Aorta (tissue), 5 donors: Measurements from ENCODE around the gene MYADM. TPM values are rescaled to one million over a fixed set of nuclear protein-coding genes. Genes with fewer than 3 reads are reported as not detected.
"Not testable (repeated sequence)": the region's sequence is repeated elsewhere in the genome, so short reads cannot be mapped to it uniquely, and the experiment has no call there.

Experiments used
- ATAC-seq: fragments of 200-7000 bp; cut with Tn5 transposase; one replicate; pipeline ENCODE4 v1.9.1; 2022; ENCODE audit warnings: moderate library complexity; ENCODE audit not compliant: low FRiP score
- DNase-seq, 2 donors: peaks; one replicate each; pipeline ENCODE4 v3.0.0-alpha.2; 2020
- H3K27ac ChIP-seq, 2 donors: one replicate each; pipeline ENCODE4 v1.5.1; 2013; ENCODE audit warnings: low read length in 2 of 2, mild to moderate bottlenecking in 2 of 2, moderate library complexity in 2 of 2, control low read depth in 1 of 2, inconsistent platforms in 1 of 2, low read depth in 1 of 2
- H3K27me3 ChIP-seq, 2 donors: one replicate each; pipeline ENCODE4 v1.6.1; 2013; ENCODE audit warnings: control low read depth in 1 of 2, low read length in 1 of 2, mild to moderate bottlenecking in 1 of 2, moderate library complexity in 1 of 2; ENCODE audit not compliant: insufficient read depth in 2 of 2, control insufficient read depth in 1 of 2
- H3K36me3 ChIP-seq, 2 donors: one replicate each; pipeline ENCODE4 v1.6.1; 2013; ENCODE audit warnings: control low read depth in 1 of 2, low read length in 1 of 2, mild to moderate bottlenecking in 1 of 2; ENCODE audit not compliant: insufficient read depth in 2 of 2, control insufficient read depth in 1 of 2
- H3K4me1 ChIP-seq, 2 donors: one replicate each; pipeline ENCODE4 v1.6.1; 2013; ENCODE audit warnings: low read length in 2 of 2, control low read depth in 1 of 2, mild to moderate bottlenecking in 1 of 2, moderate library complexity in 1 of 2; ENCODE audit not compliant: insufficient read depth in 2 of 2, control insufficient read depth in 1 of 2
- H3K4me3 ChIP-seq, 2 donors: one replicate each; pipeline ENCODE4 v1.5.1; 2013; ENCODE audit warnings: low read length in 2 of 2, control low read depth in 1 of 2, mild to moderate bottlenecking in 1 of 2
- H3K9me3 ChIP-seq: one replicate; pipeline ENCODE4 v1.6.1; 2013; ENCODE audit warnings: mild to moderate bottlenecking, low read length; ENCODE audit not compliant: control insufficient read depth
- WGBS, 2 donors: extraction: QIAGEN DNeasy Blood & Tissue Kit; methylation state at CpG; one replicate each; pipeline ENCODE4 v1.1.7; 2013; 5-methylcytosine and 5-hydroxymethylcytosine counted together
- intact Hi-C, 2 donors: fragments of 100-400 bp; cut with DNase I; formaldehyde crosslinking; loops; one replicate each; pipeline versions ENCODE4 v1.14.2 to v1.15.0; 2022
- polyA plus RNA-seq, 2 donors: library from polyadenylated mRNA; stranded (reverse); fragments of 200-250 nt; gene quantifications; one replicate each; pipeline ENCODE4 v1.2.3, GENCODE V29; 2013
- total RNA-seq, 2 donors: library from RNA; stranded (reverse); fragmentation: NEBNext Ultra II Directional; extraction: Animal tissue kit (Norgen Biotek cat#: 25700); gene quantifications; one replicate each; pipeline ENCODE4 v1.2.1, GENCODE V29; 2021
- donor health status: healthy with polysubstance abuse.
- donor health status: Bipolar disorder and iron deficiency.
- donor health status: DM: no; HTN: no; CAD: no.
- donor health status: DM: no; HTN: no; CAD: no.
- donor health status: DM: yes; HTN: yes; CAD: no.

The MYADM gene
- total and polyA plus RNA-seq, 4 donors: 59.2 to 377 (median 184) TPM

- Histone ChIP-seq H3K36me3 (no peaks in the 10 kb centered on the region), H3K9me3 (no peaks in the 10 kb centered on the region), H3K27ac (peak overlapping the region in 1 of 2 donors; percentile 86), H3K4me1 (no peaks in the 10 kb centered on the region), H3K4me3 (peak overlapping the region; percentile 58 to 62), H3K27me3 (no peaks in the 10 kb centered on the region)
- intact Hi-C loops: loop anchor here (5.0 to 10.0 kb wide), 5 partner anchors 249 to 1249 kb away; partner anchors contain the start of genes TSEN34 (in 2 of the 2), LENG8 (in 1 of the 2), PPP1R12C (in 1 of the 2) and PRPF31 (in 1 of the 2)
- WGBS, 2 donors: 1% methylated on average over 42 to 50 of the region's 50 CpGs
- peak; percentile 72 for ATAC-seq
- DNase-seq: peak; percentile 88 to 94
Measured at GRCh38 chr19:53865918-53866864, 1.5 kb upstream of the MYADM start.

DNA sequence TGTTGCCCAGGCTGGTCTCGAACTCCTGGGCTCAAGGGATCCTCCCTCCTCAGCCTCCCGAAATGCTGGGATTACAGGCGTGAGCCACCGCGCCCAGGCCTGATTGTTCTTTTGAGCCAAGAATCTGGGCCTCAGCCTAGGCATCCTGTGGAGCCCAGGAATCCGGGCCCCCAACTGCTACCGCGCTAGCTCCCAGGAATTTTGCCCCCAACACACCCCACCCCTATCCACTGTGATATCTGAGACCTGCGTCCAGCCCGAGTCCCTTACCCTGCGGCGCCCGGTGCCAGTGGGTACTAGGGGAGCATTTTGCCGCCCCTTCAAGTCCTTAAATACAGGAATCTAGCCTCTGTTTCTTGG lies 838 bp upstream of the MYADM start:
- peak; percentile 61 to 79 for DNase-seq
- ATAC-seq: no peak

DNA sequence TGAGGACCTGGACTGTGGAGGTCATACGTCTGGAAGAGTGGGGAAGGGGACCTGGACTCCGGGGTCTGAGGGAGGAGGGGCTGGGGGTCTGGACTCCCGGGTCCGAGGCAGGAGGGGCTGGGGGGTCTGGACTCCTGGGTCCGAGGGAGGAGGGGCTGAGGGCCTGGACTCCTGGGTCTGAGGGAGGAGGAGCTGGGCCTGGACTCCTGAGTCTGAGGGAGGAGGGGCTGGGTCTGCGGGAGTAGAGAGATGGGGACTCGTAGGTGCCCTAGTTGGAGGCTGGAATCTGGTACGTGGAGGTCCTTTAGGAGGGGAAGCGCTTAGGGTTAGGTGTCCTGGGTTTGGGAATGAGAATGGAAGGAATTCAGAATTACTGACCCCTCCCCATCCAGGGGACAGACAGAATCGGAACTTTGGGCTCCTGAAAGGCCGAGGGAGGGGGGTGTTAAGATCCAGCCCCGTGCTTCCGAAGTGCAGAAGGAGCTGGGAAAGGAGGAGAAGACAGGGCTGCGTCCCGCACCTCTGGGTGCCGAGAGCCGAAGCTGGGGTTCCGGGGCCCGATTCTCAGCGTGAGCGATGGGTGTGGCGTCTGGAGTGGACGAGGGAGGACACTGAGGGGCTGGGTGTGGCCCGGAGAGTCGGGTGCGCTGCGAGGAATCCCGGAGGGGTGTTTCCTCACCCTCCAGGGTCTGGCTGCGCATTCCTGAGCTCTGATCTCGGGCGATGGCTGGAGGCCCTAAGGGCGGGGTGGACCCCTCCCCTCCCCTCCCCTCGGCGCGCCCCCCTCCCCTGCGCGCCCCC lies 608 bp downstream of the MYADM start:
- DNase-seq: peak; percentile 76 to 89
- ATAC-seq: peak; percentile 33
- Histone ChIP-seq H3K4me3 (peak overlapping the region; percentile 91 to 99), H3K9me3 (no peaks in the 10 kb centered on the region), H3K4me1 (no peaks in the 10 kb centered on the region), H3K27ac (peak overlapping the region; percentile 94 to 98), H3K27me3 (no peaks in the 10 kb centered on the region), H3K36me3 (peaks cover 0 to 2% of the 10 kb centered on the region in 2 donors)
- WGBS, 2 donors: 0 to 1% methylated on average over 28 to 36 of the region's 37 CpGs
- intact Hi-C loops: loop anchor here (5.0 to 10.0 kb wide), 5 partner anchors 247 to 1247 kb away; partner anchors contain the start of genes TSEN34 (in 2 of the 2), LENG8 (in 1 of the 2), PPP1R12C (in 1 of the 2) and PRPF31 (in 1 of the 2)

More for the DNA sequence above, 838 bp upstream of the MYADM start:
- H3K36me3 ChIP-seq: no peaks in the 10 kb centered on the region
- H3K27me3 ChIP-seq: no peaks in the 10 kb centered on the region
- WGBS, 2 donors: 3 to 4% methylated on average over 14 of the region's 14 CpGs
- H3K4me3 ChIP-seq: peak overlapping the region; percentile 58 to 62
- no peaks in the 10 kb centered on the region for H3K4me1 ChIP-seq
- H3K27ac ChIP-seq: peak overlapping the region; percentile 71 to 86
- H3K9me3 ChIP-seq: no peaks in the 10 kb centered on the region
- intact Hi-C loops: loop anchor here (5.0 to 10.0 kb wide), 5 partner anchors 248 to 1248 kb away; partner anchors contain the start of genes TSEN34 (in 2 of the 2), LENG8 (in 1 of the 2), PPP1R12C (in 1 of the 2) and PRPF31 (in 1 of the 2)

- H3K9me3 ChIP-seq: no peaks in the 10 kb centered on the region
- peak overlapping the region; percentile 91 to 99 for H3K4me3 ChIP-seq
- peak; percentile 68 for ATAC-seq
- 0 to 1% methylated on average over 54 to 75 of the region's 75 CpGs for WGBS, 2 donors
- no peaks in the 10 kb centered on the region for H3K4me1 ChIP-seq
- peak overlapping the region; percentile 94 to 98 for H3K27ac ChIP-seq
- DNase-seq: peak; percentile 93 to 97
- H3K36me3 ChIP-seq: peaks cover 0 to 8% of the 10 kb centered on the region in 2 donors
- H3K27me3 ChIP-seq: no peaks in the 10 kb centered on the region
- intact Hi-C loops: loop anchor here (5.0 to 10.0 kb wide), 5 partner anchors 246 to 1246 kb away; partner anchors contain the start of genes TSEN34 (in 2 of the 2), LENG8 (in 1 of the 2), PPP1R12C (in 1 of the 2) and PRPF31 (in 1 of the 2)
Measured at GRCh38 chr19:53868892-53869804, 1.5 kb downstream of the MYADM start.

DNA sequence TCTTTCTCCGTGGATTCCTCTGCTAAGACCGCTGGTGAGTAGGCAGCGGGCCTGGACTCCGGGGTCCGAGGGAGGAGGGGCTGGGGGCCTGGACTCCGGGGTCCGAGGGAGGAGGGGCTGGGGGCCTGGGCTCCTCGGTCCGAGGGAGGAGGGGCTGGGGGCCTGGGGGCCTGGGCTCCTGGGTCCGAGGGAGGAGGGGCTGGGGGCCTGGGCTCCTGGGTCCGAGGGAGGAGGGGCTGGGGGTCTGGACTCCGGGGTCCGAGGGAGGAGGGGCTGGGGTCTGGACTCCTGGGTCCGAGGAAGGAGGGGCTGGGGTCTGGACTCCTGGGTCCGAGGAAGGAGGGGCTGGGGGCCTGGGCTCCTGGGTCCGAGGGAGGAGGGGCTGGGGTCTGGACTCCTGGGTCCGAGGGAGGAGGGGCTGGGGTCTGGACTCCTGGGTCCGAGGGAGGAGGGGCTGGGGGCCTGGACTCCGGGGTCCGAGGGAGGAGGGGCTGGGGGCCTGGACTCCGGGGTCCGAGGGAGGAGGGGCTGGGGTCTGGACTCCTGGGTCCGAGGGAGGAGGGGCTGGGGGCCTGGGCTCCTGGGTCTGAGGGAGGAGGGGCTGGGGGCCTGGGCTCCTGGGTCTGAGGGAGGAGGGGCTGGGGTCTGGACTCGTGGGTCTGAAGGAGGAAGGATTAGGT lies 2.3 kb downstream of the MYADM start:
- intact Hi-C loops: loop anchor here (5.0 to 10.0 kb wide), 5 partner anchors 245 to 1245 kb away; partner anchors contain the start of genes TSEN34 (in 2 of the 2), LENG8 (in 1 of the 2), PPP1R12C (in 1 of the 2) and PRPF31 (in 1 of the 2)
- H3K4me1 ChIP-seq, ATAC-seq, H3K27ac ChIP-seq, H3K9me3 ChIP-seq, H3K27me3 ChIP-seq, DNase-seq: not testable (repeated sequence)
- Histone ChIP-seq H3K4me3 (peak overlapping the region; percentile 91 to 99), H3K36me3 (peaks cover 0 to 12% of the 10 kb centered on the region in 2 donors)
- 0 to 2% methylated on average over 15 to 24 of the region's 24 CpGs for WGBS, 2 donors

- no peaks in the 10 kb centered on the region for H3K27me3 ChIP-seq
- DNase-seq (peak; percentile 73 to 78), ATAC-seq (no peak)
- WGBS, 2 donors: 49 to 52% methylated on average over 5 of the region's 5 CpGs
- H3K4me1 ChIP-seq: no peaks in the 10 kb centered on the region
- H3K36me3 ChIP-seq: peaks cover 0 to 12% of the 10 kb centered on the region in 2 donors
- no peaks in the 10 kb centered on the region for H3K9me3 ChIP-seq
- intact Hi-C loops: no loop called here
- H3K4me3 ChIP-seq: no peak overlapping the region
- H3K27ac ChIP-seq: no peak overlapping the region
Measured at GRCh38 chr19:53870485-53870844, 2.8 kb downstream of the MYADM start.

GRCh38 chr19:53871454-53871853 lies 3.8 kb downstream of the MYADM start:
- intact Hi-C loops: no loop called here
- no peak for ATAC-seq
- Histone ChIP-seq H3K4me1 (no peaks in the 10 kb centered on the region), H3K9me3 (no peaks in the 10 kb centered on the region), H3K4me3 (no peak overlapping the region), H3K36me3 (peaks cover 0 to 12% of the 10 kb centered on the region in 2 donors), H3K27me3 (no peaks in the 10 kb centered on the region), H3K27ac (no peak overlapping the region)
- WGBS, 2 donors: 52 to 61% methylated on average over 7 of the region's 7 CpGs
- DNase-seq: no peak
